ENCODE data around the gene ZNF827. TPM values are rescaled to one million over a fixed set of nuclear protein-coding genes. Genes with fewer than 3 reads are reported as not detected.

Gene ZNF827
- polyA plus RNA-seq, 3 donors, result 31.9 to 38.2 (median 35.3) TPM

- no peak for DNase-seq (ENCODE audit: extremely low read depth in 1 of 11, low read depth in 9 of 11, low spot score in 4 of 11)
These were observed 62.0 kb downstream of the ZNF827 start for GRCh38 chr4:145876531-145877180.

DNA sequence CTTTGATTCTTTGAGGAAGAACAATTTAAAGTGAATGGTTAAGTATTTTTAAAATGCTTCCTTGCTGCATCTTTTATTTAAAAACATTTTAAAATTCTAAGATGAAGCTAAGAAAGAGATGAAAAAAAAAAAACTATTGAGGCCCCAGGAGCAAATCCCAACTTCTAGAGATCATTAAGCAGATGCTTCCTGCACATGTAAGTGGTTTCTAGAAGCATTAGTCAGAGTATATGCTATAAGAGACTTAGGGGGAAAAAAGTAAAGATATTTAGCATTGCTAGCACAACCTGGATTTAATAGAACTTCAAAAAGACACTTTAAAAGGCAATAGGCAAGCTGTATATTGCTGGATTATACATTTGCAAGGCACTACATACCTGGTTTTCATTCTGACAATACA lies 64.7 kb downstream of the ZNF827 start:
- no peak for DNase-seq (ENCODE audit: extremely low read depth in 1 of 11, low read depth in 9 of 11, low spot score in 4 of 11)

GRCh38 chr4:145871209-145871608 lies 67.4 kb downstream of the ZNF827 start:
- no peak for DNase-seq (ENCODE audit: extremely low read depth in 1 of 11, low read depth in 9 of 11, low spot score in 4 of 11)

DNA sequence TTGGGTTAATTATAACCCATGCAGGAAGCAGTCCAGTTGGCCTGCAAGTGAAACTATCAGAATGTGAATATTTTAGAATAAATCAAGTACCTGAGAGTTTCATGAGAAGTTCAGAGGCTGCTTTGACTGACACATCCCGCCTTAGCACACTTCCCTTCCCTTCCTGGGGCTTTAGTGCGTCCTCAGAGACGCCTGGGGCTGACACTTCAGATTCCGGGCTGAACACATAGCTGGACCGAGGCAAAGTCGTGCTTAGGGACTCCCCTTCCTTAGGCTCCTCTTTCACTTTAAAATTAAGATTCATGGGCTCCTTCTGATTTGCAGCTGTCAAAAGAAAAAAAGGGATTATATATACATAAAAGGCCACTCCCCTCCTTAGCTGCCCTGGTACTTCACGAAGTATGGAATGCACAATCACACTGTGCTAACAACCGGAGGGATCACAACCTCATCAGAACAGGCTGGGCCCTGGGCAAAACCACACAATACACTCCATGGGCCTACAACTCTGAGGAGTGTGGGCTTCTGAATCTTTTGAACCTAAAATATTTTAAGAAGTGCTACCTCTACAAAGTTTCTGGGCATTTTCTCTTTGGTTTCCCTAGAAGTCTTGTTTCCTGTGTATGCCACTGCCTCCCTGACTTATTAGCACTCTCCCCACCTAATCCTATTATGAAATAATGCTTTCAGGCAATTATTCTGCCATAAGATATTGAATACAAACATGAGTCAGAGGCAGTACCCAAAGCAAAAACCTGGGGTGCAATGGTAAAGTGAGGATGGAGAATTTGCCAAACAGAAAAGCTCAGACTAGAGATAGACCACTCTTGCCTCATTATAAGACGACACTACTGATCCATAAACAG lies 68.2 kb downstream of the ZNF827 start:
- no peak for DNase-seq (ENCODE audit: extremely low read depth in 1 of 11, low read depth in 9 of 11, low spot score in 4 of 11)

DNA sequence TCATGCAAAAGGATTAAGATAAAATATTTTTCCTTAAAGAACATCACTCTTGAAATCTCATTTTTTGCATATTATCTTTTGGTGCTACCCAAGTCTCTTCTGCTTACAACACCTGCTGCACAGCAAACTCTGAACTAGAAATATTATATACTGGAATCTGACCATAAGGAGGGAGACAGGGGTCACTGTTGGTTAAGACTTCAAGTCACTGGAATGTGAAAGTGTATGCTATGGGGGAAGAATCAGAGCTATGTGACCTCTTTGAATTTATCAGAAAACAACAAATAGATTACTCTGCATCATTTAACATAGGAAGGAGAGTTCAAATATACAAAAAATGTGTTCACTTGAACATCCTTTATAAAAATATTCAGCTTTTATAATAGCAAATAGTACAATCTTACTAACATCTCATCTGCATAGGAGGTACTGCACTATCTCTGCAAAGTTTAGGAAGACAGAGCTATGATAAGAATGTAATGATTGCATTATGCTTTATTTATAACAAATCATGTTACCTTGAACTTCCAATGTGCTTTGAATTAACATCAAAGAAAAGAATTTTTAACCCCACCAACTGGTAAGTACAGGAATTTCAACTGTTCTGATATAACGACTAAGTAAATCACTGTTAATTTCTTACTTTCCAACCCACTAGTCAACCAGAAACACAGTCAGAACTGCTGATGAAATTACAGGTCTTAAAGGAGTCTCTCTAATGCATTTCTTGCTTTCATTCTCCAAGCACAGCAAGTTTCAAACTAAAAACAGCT lies 69.8 kb downstream of the ZNF827 start:
- DNase-seq (ENCODE audit: extremely low read depth in 1 of 11, low read depth in 9 of 11, low spot score in 4 of 11), result no peak

DNA sequence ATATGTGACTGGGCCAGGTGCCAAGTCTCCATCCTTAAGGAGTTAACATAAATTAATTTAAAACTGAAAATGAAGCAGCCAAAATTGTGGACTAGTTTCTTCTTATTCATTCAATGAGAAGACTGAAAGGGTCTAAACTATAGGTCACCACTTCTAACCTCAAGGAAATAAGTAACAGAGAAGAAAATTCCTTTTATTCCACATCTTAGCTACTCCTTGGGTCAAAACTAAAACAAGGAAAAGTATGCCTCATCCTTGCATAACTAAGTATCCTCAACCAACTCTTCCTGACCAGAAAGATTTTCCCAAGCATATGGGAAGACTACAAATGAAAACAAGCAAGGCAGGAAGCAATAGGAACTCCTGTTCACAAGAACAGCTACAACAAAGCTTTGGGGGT lies 71.2 kb downstream of the ZNF827 start:
- DNase-seq (ENCODE audit: extremely low read depth in 1 of 11, low read depth in 9 of 11, low spot score in 4 of 11), result no peak

DNA sequence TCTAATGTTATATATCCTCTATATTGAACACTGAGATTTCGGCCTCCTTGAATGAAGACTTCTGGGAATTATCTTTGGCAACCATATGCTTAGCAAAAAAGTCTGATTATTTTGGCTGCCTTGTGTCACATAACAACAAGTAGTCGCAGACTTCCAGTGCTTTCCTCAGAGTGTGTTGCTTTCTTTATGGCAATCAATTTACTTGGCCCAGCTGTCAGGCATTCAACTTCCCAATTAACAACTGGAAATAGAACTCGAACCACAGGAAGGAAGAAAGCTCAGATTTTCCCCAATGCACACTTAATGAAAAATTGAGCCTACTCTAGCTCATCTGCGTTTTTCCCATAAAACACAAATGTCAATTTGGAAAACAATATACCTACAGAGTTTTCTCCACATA lies 71.6 kb downstream of the ZNF827 start:
- no peak for DNase-seq (ENCODE audit: extremely low read depth in 1 of 11, low read depth in 9 of 11, low spot score in 4 of 11)

GRCh38 chr4:145865274-145865941 lies 73.2 kb downstream of the ZNF827 start:
- no peak for DNase-seq (ENCODE audit: extremely low read depth in 1 of 11, low read depth in 9 of 11, low spot score in 4 of 11)

GRCh38 chr4:145863191-145863590 lies 75.4 kb downstream of the ZNF827 start:
- DNase-seq (ENCODE audit: extremely low read depth in 1 of 11, low read depth in 9 of 11, low spot score in 4 of 11), result no peak

DNA sequence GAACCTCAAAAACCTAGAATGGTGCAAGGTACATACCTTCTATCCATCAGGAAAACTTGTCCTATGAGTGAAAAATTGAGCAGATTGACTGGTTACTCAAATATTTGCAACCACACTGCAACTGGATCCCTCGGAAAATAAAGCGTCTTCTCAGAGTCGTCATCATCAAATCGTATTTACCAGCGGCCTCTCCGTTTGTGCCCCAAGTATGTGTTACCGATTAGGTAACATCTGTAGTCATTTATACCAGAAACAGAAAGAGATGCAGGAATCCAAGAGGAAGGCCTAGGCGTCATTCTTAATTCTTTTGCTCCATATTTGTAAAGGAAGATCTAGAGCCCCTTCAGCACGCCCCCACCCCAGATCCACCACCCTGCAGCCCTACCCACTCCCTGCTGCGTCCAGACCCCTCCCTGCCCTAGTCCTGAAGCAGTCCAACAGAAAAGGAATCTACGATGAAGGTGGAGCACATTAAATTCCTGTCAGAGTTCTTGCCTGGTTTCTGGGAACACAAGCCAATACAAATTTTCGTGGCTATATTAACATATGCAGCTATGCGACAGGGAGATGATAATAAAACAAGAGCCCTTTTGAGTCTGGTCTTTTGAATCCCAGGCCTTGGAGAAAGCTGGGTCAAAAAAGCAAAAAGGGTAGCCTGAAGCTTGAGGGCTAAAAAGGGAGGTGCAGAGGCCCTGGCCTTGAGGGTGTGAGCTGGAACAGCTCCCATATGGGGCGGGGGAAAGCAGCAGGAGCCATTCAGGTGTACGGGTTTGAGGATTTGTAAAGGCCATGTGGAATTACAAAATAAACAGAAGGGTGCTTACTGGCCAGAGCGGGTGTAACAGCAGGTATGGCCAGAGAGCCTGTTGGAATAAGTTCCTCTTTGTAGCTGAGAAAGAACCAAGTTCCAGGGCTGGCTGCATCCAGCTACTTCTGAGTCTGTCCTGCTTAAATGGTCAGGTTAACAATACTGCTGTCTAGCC lies 77.0 kb downstream of the ZNF827 start:
- no peak for DNase-seq (ENCODE audit: extremely low read depth in 1 of 11, low read depth in 9 of 11, low spot score in 4 of 11)

GRCh38 chr4:145860897-145861296 lies 77.7 kb downstream of the ZNF827 start:
- no peak for DNase-seq (ENCODE audit: extremely low read depth in 1 of 11, low read depth in 9 of 11, low spot score in 4 of 11)

DNA sequence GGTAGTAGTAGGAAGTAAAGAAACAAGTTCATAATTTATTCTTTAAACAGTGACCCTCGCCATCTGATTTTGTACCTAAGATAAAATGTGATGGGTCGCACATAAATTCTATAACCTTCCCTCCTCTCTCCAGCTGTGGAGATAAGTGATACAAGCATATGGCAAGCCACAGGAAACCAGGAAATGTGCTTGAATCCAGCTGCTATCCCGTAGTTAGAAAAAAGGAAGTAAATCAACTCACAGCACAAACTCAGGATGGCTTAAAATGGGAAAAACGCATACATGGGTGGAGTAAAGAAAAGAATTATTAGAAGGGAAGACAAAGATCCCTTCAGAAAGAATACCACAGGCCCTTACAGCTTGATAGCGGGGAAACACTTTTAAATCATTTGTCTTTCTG lies 78.2 kb downstream of the ZNF827 start:
- peak in 1 of 11 donors; percentile 24 for DNase-seq (ENCODE audit: extremely low read depth in 1 of 11, low read depth in 9 of 11, low spot score in 4 of 11)

- DNase-seq (ENCODE audit: extremely low read depth in 1 of 11, low read depth in 9 of 11, low spot score in 4 of 11), result no peak
These were observed 78.7 kb downstream of the ZNF827 start for GRCh38 chr4:145859926-145860325.

DNA sequence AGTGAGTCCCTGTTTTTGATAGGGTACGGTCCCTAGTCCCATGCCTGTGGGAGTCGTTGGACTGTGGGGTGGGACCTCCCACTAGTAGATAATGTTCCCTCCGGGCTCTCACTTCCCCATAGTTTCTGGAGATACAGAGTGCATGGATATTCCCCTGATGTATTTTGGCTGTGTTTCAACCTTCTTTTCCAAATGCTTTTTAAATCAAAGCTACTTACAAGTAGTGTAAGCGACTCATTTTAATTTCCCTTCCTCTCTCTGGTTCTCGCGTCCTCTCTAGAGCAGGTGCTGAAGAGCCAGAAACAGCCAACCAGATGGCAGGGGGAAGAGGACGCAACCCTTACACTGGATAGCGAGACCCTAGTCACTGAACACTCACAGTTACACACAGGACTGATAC lies 79.2 kb downstream of the ZNF827 start:
- DNase-seq (ENCODE audit: extremely low read depth in 1 of 11, low read depth in 9 of 11, low spot score in 4 of 11), result no peak

DNA sequence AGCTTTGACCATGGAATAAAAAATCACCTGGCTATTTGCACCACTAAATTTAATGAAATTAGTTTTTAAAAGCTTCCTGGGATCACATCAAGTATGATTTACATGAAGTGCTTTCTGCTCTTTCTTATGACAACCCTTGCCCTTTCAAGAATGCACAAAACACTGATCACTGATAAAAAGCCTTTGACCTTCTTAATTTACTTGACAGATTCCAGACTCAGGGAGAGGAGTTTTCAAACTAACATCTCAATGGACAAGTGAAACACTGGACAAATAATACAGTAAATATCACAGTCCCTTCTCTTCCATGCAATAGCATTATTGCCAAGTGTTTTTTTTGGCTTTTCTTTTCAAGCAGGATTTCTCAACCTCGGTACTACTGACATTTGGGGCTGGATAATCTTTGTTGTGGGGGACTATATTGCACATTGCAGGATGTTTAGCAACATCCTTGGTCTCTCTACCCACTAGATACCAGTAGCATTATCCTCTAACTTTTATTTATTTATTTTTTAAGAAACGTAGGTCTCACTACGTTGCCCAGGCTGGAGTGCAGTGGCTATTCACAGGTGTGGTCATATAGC lies 86.3 kb downstream of the ZNF827 start:
- DNase-seq (ENCODE audit: extremely low read depth in 1 of 11, low read depth in 9 of 11, low spot score in 4 of 11), result no peak

- DNase-seq (ENCODE audit: extremely low read depth in 1 of 11, low read depth in 9 of 11, low spot score in 4 of 11), result no peak
These were observed 87.0 kb downstream of the ZNF827 start for GRCh38 chr4:145851511-145852201.

- no peak for DNase-seq (ENCODE audit: extremely low read depth in 1 of 11, low read depth in 9 of 11, low spot score in 4 of 11)
These were observed 90.9 kb downstream of the ZNF827 start for GRCh38 chr4:145847764-145848163.

All from renal cortex interstitium (tissue), 11 donors.